Hepatocyte (in vitro differentiated cells): ENCODE results near the gene HECTD1. TPM values are rescaled to one million over a fixed set of nuclear protein-coding genes. Genes with fewer than 3 reads are reported as not detected.
A peak's percentile ranks its signal among the peaks of the same experiment; 100 is the strongest.

Experiments
- DNase-seq: peaks from one replicate; pipeline ENCODE4 v3.0.0-alpha.2; 2016; ENCODE audit warnings: low spot score
- H2AFZ ChIP-seq: fragments of 200-600 bp; sonication (generic); 2 replicates; pipeline ENCODE4 v1.6.0; 2016; ENCODE audit warnings: antibody characterized with exemption, mild to moderate bottlenecking
- H3K27ac ChIP-seq: fragments of 200-600 bp; sonication (generic); 2 replicates; pipeline ENCODE4 v1.5.1; 2016; ENCODE audit warnings: mild to moderate bottlenecking
- H3K27me3 ChIP-seq: fragments of 200-600 bp; sonication (generic); 2 replicates; pipeline ENCODE4 v1.6.1; 2016
- H3K36me3 ChIP-seq: fragments of 200-600 bp; sonication (generic); replicated peaks from 2 replicates; pipeline ENCODE4 v1.5.1; 2016; ENCODE audit warnings: low read depth; ENCODE audit not compliant: insufficient read depth
- H3K4me1 ChIP-seq: fragments of 200-600 bp; sonication (generic); 2 replicates; pipeline ENCODE4 v1.5.1; 2016; ENCODE audit warnings: mild to moderate bottlenecking, moderate library complexity; ENCODE audit not compliant: insufficient read depth
- H3K4me2 ChIP-seq: fragments of 200-600 bp; sonication (generic); 2 replicates; pipeline ENCODE4 v1.6.0; 2016
- H3K4me3 ChIP-seq: fragments of 200-600 bp; sonication (generic); 2 replicates; pipeline ENCODE4 v1.5.1; 2016; ENCODE audit warnings: mild to moderate bottlenecking
- H3K79me2 ChIP-seq: fragments of 200-600 bp; sonication (generic); 2 replicates; pipeline ENCODE4 v1.6.0; 2017; ENCODE audit warnings: mild to moderate bottlenecking
- H3K9me2 ChIP-seq: fragments of 200-600 bp; sonication (generic); replicated peaks from 2 replicates; pipeline ENCODE4 v1.6.0; 2017; ENCODE audit warnings: mild to moderate bottlenecking; ENCODE audit not compliant: insufficient read depth
- H3K9me3 ChIP-seq: fragments of 200-600 bp; sonication (generic); 2 replicates; pipeline ENCODE4 v1.5.1; 2016; ENCODE audit warnings: low read depth, mild to moderate bottlenecking
- H4K20me1 ChIP-seq: fragments of 200-600 bp; sonication (generic); 2 replicates; pipeline ENCODE4 v1.6.0; 2016; ENCODE audit warnings: mild to moderate bottlenecking; ENCODE audit not compliant: insufficient read depth, poor library complexity, severe bottlenecking
- EZH2 ChIP-seq: fragments of 200-600 bp; sonication (generic); IDR thresholded peaks from 2 replicates; pipeline ENCODE4 v1.6.1; 2016; ENCODE audit warnings: antibody characterized with exemption, mild to moderate bottlenecking, borderline replicate concordance
- EZH2phosphoT487 ChIP-seq: fragments of 200-600 bp; sonication (generic); IDR thresholded peaks from one replicate; pipeline ENCODE4 v1.6.1; 2018; ENCODE audit warnings: antibody characterized with exemption, mild to moderate bottlenecking, low read depth, moderate library complexity; ENCODE audit not compliant: unreplicated experiment, severe bottlenecking
- WGBS: methylation state at CpG from one replicate; pipeline ENCODE4 v1.1.6; 2016; ENCODE audit warnings: low lambda C conversion rate; ENCODE audit errors: missing lambda C conversion rate; 5-methylcytosine and 5-hydroxymethylcytosine counted together
- polyA plus RNA-seq: library from polyadenylated mRNA; unstranded; fragments of >200 nt; fragmentation: Nextera tagmentation; extraction: Ambion mirVana; gene quantifications from 2 replicates; pipeline ENCODE4 v1.2.1, GENCODE V29; 2016
- total RNA-seq: library from RNA; depleted of rRNA; stranded (reverse); fragments of >200 nt; gene quantifications from 2 replicates; pipeline ENCODE4 v1.2.3, GENCODE V29; 2014
- TF ChIP-seq, protein P1 (sequence below): fragments of 200-600 bp; sonication (generic); IDR thresholded peaks from 2 replicates; pipeline ENCODE4 v1.5.1; 2016; ENCODE audit warnings: antibody characterized with exemption, mild to moderate bottlenecking; ENCODE audit not compliant: poor library complexity

The HECTD1 gene
- total and polyA plus RNA-seq, 2 experiments from 2014 or later = 45.2 to 159 TPM

DNA sequence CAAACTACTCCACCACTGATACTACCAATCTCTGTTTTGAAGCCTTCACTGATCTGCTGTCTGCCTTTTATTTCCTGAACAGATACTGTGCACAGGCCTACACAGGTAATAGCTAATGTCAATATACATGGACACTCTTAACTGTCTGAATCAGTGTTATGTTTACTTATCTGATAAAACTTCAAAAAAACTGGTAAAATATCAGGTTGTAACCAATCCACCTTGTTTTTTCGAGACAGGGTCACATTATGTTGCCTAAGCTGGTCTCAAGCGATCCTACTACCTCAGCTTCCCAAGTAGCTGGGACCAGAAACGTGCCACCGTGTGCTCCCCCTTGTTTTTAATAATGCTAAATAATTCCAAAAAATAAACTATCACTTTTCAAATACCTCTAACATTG is 43.5 kb downstream of the HECTD1 start:
- H3K4me2 ChIP-seq = peak overlapping the region; percentile 27
- WGBS = 52% methylated on average over 4 of the region's 4 CpGs
- H3K4me3 ChIP-seq = no peak overlapping the region
- H4K20me1 ChIP-seq = no peaks in the 10 kb centered on the region
- peaks cover 30% of the 10 kb centered on the region for H3K79me2 ChIP-seq
- DNase-seq = peak; percentile 18
- peaks cover 26% of the 10 kb centered on the region for H3K4me1 ChIP-seq
- no peaks in the 10 kb centered on the region for H3K9me3 ChIP-seq
- peak overlapping the region; percentile 69 for H3K27ac ChIP-seq
- peaks cover 1% of the 10 kb centered on the region for H3K36me3 ChIP-seq
- H3K27me3 ChIP-seq = no peaks in the 10 kb centered on the region
- TF ChIP-seq EZH2 = no peak
- no peak for TF ChIP-seq EZH2phosphoT487
- TF ChIP-seq, protein P1, sequence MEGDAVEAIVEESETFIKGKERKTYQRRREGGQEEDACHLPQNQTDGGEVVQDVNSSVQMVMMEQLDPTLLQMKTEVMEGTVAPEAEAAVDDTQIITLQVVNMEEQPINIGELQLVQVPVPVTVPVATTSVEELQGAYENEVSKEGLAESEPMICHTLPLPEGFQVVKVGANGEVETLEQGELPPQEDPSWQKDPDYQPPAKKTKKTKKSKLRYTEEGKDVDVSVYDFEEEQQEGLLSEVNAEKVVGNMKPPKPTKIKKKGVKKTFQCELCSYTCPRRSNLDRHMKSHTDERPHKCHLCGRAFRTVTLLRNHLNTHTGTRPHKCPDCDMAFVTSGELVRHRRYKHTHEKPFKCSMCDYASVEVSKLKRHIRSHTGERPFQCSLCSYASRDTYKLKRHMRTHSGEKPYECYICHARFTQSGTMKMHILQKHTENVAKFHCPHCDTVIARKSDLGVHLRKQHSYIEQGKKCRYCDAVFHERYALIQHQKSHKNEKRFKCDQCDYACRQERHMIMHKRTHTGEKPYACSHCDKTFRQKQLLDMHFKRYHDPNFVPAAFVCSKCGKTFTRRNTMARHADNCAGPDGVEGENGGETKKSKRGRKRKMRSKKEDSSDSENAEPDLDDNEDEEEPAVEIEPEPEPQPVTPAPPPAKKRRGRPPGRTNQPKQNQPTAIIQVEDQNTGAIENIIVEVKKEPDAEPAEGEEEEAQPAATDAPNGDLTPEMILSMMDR = no peak
- no peaks in the 10 kb centered on the region for H3K9me2 ChIP-seq
- H2AFZ ChIP-seq = no peak overlapping the region

DNA sequence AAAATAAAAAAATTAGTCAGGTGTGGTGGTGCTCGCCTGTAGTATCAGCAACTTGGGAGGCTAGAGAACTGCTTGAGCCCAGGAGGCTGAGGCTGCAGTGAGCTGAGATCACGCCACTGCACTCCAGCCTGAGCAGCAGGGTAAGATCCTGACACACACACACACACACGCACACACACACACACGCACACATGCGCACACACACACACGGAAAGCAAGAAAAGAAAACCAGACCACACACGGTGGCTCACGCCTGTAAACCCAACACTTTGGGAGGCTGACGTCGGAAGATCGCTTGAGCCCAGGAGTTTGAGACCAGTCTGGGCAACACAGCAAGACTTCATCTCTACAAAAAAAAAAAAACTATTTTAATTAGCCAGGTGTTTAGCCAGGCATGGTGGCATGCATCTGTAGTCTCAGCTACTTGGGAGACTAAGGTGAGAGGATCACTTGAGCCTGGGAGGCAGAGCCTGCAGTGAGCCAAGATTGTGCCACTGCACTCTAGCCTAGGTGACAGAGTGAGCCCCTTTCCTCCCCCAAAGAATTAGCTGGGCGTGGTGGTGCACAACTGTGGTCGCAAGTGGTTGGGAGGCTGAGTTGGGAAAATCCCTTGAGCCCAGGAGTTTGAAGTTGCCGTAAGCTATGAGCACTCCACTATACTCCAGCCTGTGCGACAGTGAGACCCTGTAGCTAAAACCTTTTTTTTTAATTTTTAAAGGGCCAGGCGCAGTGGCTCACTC is 44.5 kb downstream of the HECTD1 start:
- no peak overlapping the region for H2AFZ ChIP-seq
- DNase-seq = no peak
- H3K36me3 ChIP-seq = no peaks in the 10 kb centered on the region
- H3K9me3 ChIP-seq = no peaks in the 10 kb centered on the region
- peak overlapping the region; percentile 69 for H3K27ac ChIP-seq
- no peak overlapping the region for H3K4me3 ChIP-seq
- H3K79me2 ChIP-seq = peaks cover 36% of the 10 kb centered on the region
- WGBS = 86% methylated on average over 16 of the region's 16 CpGs
- H3K27me3 ChIP-seq = no peaks in the 10 kb centered on the region
- TF ChIP-seq, protein P1 = no peak
- TF ChIP-seq EZH2phosphoT487 = no peak
- TF ChIP-seq EZH2 = no peak
- H3K4me2 ChIP-seq = no peak overlapping the region
- no peaks in the 10 kb centered on the region for H3K9me2 ChIP-seq
- no peaks in the 10 kb centered on the region for H4K20me1 ChIP-seq
- peaks cover 26% of the 10 kb centered on the region for H3K4me1 ChIP-seq

DNA sequence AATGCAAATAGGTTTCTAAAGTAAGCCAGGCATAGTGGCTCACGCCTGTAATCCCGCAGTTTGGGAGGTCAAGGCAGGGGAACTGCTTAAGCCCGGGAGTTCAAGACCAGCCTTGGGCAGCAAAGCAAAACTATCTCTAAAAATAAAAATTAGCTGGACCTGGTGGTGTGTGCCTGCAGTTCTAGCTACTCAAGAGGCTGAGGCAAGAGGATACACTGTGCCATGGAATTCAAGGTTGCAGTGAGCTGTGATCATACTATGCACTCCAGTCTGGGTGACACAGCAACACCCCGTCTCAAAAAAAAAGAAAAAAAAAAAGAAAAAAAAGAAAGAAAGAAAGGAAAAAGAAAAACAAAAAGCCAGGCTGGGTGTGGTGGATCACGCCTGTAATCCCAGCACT is 46.3 kb downstream of the HECTD1 start:
- WGBS = 98% methylated on average over 4 of the region's 5 CpGs
- TF ChIP-seq EZH2phosphoT487 = no peak
- TF ChIP-seq, protein P1 = no peak
- TF ChIP-seq EZH2 = no peak

More for the DNA sequence above, 46.3 kb downstream of the HECTD1 start:
- Histone ChIP-seq H3K4me2 (no peak overlapping the region), H3K9me3 (no peaks in the 10 kb centered on the region), H3K36me3 (no peaks in the 10 kb centered on the region), H4K20me1 (no peaks in the 10 kb centered on the region), H3K79me2 (peaks cover 38% of the 10 kb centered on the region), H3K4me3 (no peak overlapping the region), H3K27ac (no peak overlapping the region), H3K4me1 (peaks cover 26% of the 10 kb centered on the region), H3K27me3 (no peaks in the 10 kb centered on the region), H3K9me2 (no peaks in the 10 kb centered on the region), H2AFZ (no peak overlapping the region)
- no peak for DNase-seq
